Posterior cingulate gyrus (tissue), 11 donors: ENCODE results near the gene HDAC7.

Experiments used
- DNase-seq, 10 donors: peaks; one replicate each; pipeline versions ENCODE4 v3.0.0 to v3.0.0-alpha.2; 2020 to 2021; ENCODE audit warnings: mixed read lengths in 3 of 10
- intact Hi-C: fragments of 100-400 bp; cut with DNase I; formaldehyde crosslinking; loops from one replicate; pipeline ENCODE4 v1.15.1; 2023

The HDAC7 gene

GRCh38 chr12:47744005-47744651 is 75.6 kb downstream of the HDAC7 start:
- DNase-seq, result peak in 1 of 10 donors; percentile 47
- intact Hi-C loops, result no loop called here

- intact Hi-C loops, result loop anchor here (2.0 kb wide), 1 partner anchor 35 kb away; no protein-coding TSS in a partner anchor
- peak in 1 of 10 donors; percentile 59 for DNase-seq
Measured at GRCh38 chr12:47743311-47743860, 76.3 kb downstream of the HDAC7 start.

GRCh38 chr12:47742253-47742825 is 77.4 kb downstream of the HDAC7 start:
- intact Hi-C loops, result loop anchor here (2.0 kb wide), 1 partner anchor 36 kb away; no protein-coding TSS in a partner anchor
- peak in 4 of 10 donors; percentile 45 to 92 (median 57) for DNase-seq

GRCh38 chr12:47741340-47741703 is 78.4 kb downstream of the HDAC7 start:
- DNase-seq, result peak; percentile 87 to 99 (median 96)
- intact Hi-C loops, result no loop called here

GRCh38 chr12:47740606-47741339 is 78.9 kb downstream of the HDAC7 start:
- intact Hi-C loops, result no loop called here

GRCh38 chr12:47739979-47740378 is 79.7 kb downstream of the HDAC7 start:
- intact Hi-C loops, result no loop called here
- no peak for DNase-seq

More at GRCh38 chr12:47740606-47741339, 78.9 kb downstream of the HDAC7 start:
- DNase-seq, result peak in 1 of 10 donors; percentile 90

GRCh38 chr12:47739297-47739696 is 80.4 kb downstream of the HDAC7 start:
- DNase-seq, result no peak

GRCh38 chr12:47737936-47738594 is 81.6 kb downstream of the HDAC7 start:
- intact Hi-C loops, result no loop called here
- DNase-seq, result peak in 2 of 10 donors; percentile 41 to 73

More at GRCh38 chr12:47739297-47739696, 80.4 kb downstream of the HDAC7 start:
- intact Hi-C loops, result no loop called here

GRCh38 chr12:47736877-47737676 is 82.6 kb downstream of the HDAC7 start:
- peak; percentile 69 to 96 (median 83) for DNase-seq
- intact Hi-C loops, result no loop called here

- peak in 2 of 10 donors; percentile 25 to 64 for DNase-seq
- intact Hi-C loops, result no loop called here
Measured at GRCh38 chr12:47736216-47736615, 83.5 kb downstream of the HDAC7 start.

GRCh38 chr12:47735649-47736048 is 84.1 kb downstream of the HDAC7 start:
- peak in 2 of 10 donors; percentile 54 to 77 for DNase-seq
- intact Hi-C loops, result no loop called here

GRCh38 chr12:47734725-47735480 is 84.8 kb downstream of the HDAC7 start:
- DNase-seq, result peak in 6 of 10 donors; percentile 33 to 94 (median 56)
- intact Hi-C loops, result no loop called here

- DNase-seq, result peak in 2 of 10 donors; percentile 49 to 55
Measured at GRCh38 chr12:47733142-47733541, 86.6 kb downstream of the HDAC7 start.

More at GRCh38 chr12:47733142-47733541, 86.6 kb downstream of the HDAC7 start:
- intact Hi-C loops, result no loop called here
